SHP77 (cell line): ENCODE results near the gene PRRT1.
"Not testable (repeated sequence)": the region's sequence is repeated elsewhere in the genome, so short reads cannot be mapped to it uniquely, and the experiment has no call there.

Source experiments
- DNase-seq, 2 experiments: peaks; one replicate each; lab custom pipeline; 2025; lab: John Stamatoyannopoulos, UW

PRRT1 gene

DNA sequence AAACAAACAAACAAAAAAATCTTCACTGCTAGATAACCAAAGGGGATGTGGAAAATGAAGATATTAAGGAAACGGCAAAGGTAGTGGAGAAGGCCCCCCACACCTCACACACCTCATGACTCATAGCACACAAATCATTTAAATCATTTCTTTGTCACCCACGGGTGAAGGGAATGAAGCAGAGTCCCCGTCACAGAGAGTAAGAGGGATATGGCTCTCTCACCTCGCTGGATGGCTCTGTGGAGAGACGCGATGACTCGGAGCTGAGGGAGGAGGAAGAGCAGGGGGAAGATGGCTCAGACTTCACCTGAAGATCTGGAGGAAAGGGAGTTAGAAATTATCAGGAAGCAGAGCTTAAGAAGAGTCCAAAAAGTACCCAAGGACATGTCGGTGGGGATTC lies 24.9 kb downstream of the PRRT1 start:
- no peak for DNase-seq

DNA sequence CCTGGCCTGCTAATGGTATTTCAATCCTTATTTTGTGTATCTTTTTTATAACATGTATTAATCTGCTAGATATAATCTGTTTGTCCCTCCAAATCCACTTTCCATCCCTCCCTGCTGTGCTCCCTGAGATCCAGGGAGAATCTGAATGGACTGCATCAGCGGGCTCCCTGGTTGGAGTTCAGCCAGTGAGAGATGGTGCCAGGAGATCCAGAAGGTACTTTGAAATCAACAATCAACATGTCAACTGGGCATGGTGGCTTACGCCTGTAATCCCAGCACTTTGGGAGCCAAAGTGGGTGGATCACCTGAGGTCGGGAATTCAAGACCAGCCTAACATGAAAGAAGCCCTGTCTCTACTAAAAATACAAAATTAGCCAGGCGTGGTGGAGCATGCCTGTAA lies 28.1 kb downstream of the PRRT1 start:
- DNase-seq = no peak

DNA sequence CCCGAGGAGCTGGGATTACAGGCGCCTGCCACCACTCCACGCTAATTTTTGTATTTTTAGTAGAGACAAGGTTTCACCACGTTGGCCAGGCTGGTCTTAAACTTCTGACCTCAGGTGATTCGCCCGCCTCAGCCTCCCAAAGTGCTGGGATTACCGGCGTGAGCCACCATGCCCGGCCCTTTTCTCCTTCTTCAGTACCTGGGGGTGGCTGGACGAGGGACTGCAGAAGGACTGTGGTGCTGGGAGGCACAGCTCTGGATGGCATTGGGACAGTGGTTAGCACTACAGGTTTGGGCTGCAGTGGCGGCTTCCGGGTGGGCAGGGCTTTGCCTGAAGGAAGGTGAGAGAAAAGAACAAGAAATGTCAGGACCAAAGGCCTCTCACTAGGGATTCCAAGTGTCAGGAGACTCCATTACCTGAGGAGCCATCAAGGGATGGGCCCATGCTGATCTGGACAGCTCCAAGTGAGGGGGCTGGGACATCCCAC lies 31.1 kb downstream of the PRRT1 start:
- no peak for DNase-seq

DNA sequence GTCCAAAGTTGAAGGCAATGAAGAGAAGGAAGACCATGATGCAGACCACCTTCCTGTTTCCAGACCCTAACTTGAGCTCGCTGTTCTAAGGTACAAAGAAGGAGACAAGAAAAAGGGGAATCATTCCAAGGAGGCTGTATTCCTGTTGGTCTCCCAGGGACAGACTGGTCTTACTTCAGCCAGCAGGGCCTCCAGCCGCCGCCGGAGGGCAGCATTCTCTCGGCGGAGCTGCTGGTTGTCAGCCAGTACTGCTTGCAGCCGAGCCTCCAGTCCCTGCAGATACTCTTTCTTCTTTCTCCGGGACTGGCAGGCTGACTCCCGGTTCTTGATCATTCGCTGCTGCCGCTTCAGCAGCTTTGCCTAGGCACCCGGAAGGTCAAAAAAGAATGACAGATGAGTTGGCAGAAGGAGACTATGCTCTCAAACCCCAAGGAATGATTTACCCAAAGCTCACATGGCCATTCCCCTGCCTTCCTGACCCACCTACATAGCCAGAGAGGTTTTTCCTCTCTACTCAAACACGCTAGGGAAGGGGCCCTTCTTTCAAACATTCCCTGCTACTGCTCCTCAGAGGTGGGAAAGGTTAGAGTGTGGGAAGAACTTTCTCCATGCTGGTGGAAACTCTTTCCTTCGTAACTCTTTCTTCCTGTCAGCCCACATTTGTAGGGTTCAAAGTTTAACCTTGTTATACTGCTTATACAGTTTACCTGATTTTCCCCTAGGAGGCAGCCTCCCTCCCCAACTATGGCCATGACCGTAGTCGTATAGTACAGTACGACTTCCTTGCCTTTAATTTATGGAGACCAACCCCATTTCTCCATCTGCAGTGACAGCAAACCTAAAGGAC lies 32.7 kb downstream of the PRRT1 start:
- peak; percentile 59 to 65 for DNase-seq

DNA sequence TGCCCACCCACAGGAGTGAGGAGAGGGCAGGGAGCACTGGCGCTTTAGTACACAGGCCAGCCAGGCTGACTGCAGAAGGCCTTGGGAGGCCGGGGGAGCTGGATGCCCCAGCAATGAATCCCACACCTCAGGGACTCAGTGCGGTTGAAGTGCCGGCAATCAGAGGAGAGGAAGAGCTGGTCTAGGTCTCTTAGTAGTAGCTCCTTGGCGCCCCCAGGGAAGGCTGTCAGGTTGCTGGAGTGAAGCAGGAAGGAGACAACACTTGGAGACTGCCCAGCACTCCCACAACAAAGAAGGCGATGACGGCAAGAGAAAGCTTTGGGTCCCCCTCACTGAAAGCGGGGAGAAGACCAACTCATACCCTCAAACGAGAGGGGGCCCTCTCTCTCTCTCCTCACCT lies 34.3 kb downstream of the PRRT1 start:
- DNase-seq = no peak

DNA sequence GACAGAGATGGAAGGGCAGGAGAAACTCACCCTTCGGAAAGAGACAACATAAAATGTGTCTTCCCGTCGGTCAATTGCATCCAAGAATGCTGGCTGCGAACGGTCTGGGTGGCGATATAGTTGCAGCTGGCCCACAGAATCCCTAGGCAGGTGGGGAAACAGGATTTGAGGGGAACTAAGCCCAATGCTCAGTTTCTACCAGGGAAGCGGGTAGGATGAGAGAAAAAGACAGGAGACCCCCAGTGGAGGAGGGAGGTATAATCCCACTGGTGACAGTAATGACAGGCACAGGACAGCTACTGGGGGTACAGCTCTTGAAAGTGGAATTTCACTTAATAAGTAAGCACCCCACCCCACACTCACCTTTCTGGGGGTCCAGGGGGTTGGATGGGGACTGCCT lies 35.1 kb downstream of the PRRT1 start:
- no peak for DNase-seq

DNA sequence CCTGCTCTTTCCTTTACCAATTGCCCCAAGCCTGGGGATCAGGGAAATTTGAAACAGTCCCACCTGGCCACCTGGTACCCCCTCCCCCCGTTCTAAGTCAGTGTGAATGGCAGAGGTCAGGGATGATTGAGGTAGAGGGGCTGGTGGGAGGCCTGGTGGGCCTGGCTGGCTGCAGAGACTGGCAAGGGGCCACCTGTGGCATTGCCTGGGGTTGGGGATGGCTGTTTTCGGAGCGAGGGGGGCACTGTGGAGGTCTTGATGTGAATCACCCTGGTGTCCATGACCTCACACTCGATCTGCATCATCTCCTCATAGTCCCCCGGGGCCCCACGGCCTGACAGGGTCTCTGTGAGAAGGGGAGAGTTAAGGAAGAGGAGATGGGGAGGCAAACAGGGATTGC lies 36.1 kb downstream of the PRRT1 start:
- no peak for DNase-seq

DNA sequence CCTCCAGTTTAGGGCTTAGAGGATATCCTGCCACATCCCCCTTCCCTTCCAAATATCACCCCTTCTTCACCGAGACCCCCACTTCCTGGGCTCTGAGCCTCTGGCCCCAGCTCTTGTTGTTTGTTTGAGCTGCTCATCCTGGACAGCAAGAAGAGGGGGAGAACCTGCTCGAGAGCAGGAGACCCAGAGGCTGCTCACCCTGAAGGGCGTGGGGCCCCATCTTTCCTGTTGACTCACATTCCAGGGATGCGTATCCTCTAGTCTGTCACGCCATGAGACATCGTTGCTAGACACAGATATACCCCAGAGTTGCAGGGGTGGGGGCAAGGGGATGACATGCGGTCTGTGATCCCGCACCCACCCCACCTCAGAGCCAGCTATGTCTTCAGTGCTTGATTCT lies 36.9 kb downstream of the PRRT1 start:
- no peak for DNase-seq

DNA sequence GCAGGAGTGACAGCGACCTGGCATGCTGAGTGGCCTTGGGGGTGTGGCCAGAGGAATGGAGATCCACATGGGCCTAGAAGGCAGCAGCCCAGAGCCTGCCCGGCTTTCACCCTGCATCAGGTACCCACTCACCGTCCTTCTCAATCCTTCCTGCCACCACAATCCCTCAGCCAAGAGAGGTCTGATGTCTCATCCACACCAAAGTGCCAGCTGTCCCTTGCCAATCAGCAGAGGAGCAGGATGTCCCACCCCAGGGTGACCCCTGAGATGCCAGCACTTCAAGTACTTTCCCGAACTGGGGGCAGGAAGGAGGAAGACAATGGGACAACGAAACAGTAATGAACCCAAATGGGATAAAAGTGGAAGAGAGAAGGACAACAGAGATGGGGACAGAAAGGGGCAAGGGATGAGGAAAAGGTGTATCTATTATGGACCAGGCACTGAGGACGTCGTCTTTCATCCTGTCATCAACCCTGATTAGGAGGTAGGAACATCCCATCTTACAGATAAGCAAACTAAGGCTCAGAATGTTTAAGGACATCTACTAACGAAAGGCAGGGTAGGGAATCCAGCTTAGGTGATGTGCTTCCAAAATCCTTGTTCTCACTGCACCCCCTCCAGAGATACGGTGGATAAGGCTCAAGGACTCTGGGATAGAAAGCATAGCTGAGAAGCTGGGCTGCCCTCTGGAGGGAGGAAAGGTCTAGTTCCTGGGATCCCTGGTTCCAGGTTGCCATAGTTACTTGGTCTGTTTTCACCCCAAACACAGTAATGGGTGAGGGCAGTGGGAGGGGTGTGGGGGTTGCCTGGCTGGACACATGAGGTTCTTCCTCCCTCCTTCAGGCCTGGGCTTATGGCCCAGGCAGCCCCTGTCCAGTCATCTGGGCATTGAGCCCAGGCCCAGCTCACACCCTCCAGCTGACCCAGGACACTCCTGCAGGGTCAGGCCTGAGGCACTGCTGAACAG lies 38.1 kb downstream of the PRRT1 start:
- no peak for DNase-seq

DNA sequence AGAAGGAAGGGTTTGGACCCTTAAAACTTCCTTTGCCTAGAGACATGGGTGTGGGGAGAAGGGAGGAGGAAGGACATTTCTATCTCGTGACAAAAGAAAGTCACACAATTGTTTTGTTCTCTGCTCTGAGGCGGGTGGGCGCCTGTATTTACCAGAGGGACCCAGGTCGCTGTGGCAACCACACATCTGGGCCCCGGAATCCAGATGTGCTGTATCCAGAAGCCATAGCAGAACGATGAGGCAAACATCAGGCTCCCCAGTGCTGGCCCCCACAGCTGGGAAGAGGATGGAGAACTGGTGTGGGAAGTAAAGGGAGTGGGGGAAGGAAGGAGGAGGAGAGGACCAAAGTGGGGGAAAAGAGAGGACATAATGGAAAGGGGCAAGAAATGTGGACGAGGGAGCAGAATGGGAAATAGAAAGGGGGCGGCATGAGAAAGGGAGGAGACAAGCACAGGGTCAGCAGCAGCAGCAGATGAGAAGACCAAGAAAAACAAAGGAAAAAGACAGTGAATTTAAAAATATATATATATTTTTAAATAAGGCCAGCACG lies 39.2 kb downstream of the PRRT1 start:
- DNase-seq = no peak

DNA sequence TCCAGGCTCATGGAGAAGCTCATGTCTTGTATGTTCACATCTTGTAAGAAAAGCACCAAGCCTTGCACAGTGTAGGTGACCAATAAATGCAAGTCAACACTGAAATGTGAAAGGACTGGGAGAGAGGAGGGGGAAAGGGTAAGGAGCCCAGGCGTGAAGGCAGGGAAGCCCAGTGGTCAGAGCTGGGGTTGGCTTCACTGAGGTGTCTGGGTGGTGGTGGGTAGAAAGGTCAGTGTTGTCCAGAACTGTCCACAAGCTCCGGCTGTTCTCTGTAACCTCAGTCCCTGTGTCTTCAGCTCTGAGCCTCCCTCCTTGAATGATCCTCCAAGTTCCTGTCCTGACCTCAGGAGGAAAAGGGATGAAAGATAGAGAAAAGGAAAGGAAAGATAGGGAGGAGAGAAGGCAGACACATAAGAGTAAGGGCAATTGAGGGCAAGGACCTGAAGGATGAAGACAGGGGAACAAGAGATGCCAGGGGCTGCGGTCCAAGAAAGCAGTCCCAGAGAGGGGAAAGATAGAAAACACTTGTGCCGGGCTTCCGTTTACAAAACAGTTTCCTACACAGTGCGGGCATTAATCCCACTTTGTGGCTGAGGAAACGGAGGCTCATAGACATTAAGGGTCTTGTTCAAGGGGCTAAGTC lies 40.2 kb downstream of the PRRT1 start:
- no peak for DNase-seq

DNA sequence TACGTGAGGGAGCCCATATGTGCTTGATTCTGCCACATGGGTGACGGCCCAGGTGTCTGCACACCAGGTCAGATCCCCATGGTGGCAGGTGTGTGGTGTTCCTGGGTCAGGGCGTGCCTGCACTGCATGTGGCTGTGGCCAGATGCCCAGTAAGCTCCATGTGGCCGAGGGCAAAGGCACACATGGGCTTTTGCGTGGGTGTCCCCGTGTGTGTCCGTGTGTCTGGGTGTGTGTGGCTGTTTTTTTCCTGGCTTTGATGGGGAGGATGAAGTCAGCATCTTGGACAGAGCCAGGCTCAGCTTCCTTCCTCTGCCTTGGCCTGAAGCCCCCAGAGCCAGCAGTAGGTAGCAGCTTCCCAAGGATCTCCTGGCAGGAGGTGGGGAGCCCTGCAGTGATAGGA lies 41.1 kb downstream of the PRRT1 start:
- DNase-seq = no peak

DNA sequence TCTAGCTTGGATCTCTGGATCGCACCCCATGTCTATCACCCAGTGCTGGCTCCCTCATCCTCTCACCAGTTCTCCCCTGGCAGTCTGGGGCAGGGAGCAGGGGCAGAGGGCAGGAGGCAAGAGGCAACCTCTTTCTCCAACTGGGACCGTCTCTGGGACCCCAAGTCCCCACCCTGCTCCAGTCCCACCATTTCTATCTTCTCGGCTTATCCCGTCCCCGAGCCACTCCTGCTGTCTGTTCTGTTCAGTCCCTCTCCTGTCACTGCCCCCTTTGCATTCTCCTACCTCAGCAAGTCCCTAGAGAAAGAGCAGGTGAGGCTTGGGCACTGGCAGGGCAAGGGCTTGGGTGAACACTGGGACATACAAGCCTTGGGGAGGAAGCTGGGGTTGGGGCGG lies 42.0 kb downstream of the PRRT1 start:
- no peak for DNase-seq

DNA sequence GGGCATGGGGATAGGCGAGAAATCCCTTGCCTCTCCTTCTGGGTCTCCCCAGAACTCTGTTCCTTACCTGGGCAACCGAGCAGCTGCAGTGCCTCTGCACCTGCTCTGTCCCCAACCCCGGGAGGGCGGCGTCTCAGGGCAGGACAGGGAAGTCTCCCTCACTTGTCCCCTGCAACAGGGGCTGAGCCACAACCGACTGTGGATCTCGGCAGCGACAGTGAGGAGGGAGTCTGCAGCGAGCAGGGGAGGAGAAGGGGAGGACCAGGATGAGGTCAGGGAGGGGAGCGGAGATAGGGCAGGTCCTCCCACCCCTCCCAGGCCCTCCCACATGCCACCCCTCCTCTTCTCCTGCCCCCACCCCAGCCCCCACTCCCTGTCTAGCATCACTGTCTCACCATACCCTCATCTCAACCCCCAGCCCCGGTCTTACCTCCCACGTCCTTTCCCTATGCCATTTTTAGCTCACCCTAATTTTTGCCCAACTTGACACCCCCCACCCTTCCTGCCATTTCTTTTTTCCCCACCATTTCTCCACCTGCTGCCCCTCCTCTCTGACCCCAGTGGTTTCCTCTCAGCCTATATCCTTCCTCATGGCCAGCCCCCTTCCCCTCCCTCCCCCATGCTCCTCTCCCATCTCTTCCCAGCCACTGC lies 42.5 kb downstream of the PRRT1 start, which contains the start of gene TNXB:
Gene TNXB, minus strand, starts transcription at position 225 of the 651 bp plus-strand sequence. CDS start 11,140 bp downstream, outside the sequence.
- no peak for DNase-seq

DNA sequence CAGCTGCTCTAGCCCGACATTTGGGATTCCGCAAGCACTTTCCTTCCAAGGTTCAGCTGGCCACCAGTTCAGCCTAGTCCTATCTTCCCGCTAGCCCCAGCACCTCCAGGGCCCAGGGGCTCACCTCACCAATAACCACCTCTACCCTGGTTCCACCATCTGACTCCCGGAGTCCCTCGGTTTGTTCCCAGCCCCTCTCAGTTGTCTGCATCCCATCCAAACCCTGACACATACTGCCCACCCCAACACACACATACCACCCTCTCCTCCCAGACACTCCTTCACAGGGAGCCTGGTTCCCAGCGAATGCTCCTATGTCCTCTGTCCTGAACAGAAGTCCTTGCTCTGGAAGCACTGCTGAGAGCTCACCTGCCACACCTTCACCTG lies 43.0 kb downstream of the PRRT1 start:
- DNase-seq = no peak

DNA sequence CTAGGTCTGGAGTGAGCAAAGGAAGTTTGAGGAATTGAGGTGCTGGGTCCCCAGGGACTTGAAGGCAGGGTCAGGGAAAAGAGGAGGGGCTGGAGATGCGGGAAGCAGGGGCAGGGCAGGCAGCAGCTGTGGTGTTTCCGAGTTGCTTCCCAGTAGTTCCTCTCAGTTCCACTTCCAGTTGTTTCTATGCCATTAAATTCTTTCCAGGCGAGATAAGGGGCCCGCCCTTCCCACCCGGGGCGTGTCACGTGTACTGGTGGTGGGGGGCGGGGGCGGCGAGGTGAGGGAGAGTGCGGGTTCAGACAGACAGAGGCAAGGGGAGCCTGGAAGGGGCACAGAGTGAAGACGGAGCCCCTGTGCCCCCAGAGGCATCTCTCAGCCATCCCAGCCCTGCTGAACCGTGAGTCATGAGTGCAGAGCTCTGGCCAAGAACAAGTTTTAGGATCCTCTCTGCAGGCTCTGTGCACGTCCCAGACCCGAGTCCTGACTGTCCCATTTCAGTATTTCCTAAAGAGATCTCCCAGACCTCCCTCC lies 43.6 kb downstream of the PRRT1 start:
- DNase-seq = no peak

DNA sequence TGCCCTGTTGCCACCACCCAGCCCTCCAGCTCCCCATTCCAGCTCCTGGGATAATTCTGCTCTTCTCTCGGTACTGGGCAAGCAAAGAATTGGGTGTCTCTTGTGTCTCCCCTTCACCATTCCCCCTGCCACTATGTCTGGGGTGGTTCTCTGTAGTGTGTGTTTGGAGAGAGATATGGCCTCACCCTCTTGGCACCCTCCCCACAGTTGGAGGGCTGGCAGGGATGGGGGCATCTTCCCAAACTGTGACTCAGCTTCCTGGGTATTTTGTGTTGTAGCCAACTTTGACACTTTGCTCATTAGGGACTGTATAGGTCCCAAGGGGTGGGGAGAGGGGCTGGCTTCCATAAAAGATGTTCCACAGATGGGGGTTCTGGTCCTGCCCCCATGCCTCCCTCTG lies 44.3 kb downstream of the PRRT1 start:
- no peak for DNase-seq

DNA sequence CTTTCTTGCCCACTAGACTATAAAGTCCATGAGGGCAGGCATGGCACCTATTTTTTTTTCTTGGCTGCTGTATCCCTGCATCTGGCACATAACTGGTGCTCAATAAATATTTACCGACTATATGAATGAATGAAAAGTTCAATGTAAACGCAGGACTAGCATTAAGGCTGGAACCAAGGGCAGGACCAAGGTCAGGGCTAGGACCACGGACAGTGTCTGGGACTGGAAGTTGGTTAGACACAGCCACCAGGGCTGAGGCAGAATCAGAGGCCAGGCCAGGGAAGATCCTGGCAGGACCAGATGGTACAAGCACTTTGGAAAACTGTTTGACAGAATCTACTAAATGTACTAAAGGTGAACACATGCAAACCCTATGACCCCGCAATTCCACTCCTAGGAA lies 46.3 kb downstream of the PRRT1 start:
- DNase-seq = no peak

DNA sequence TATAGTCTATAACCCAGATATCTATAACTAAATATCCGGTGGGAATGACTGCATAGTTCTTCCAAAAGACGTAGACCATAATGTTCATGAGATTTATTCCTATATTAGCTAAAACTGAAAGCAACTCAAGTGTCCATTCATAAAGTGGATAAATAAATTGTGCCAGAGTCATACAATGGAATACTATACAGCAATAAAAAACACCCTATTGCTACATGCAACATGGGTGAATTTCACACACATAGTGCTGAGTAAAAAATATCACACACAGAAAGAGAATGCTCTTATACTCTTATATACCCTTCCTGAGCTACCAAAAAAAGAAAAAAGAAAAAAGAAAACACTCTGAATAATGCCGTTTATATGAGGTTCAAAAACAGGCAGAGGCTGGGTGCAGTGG lies 49.5 kb downstream of the PRRT1 start:
- DNase-seq = no peak

DNA sequence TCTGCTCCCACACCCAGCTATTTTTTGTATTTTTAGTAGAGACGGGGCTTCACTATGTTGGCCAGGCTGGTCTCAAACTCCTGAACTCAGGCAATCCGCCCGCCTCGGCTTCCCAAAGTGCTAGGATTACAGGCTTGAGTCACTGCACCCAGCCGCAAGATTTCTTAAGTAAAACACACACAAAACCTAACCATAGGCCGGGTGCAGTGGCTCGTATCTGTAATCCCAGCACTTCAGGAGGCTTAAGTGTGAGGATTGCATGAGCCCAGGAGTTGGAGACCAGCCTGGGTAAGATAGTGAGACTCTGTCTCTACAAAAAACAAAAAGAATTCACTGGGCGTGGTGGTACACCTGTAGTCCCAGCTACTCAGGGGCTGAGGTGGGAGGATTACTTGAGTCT lies 51.5 kb downstream of the PRRT1 start:
- DNase-seq = not testable (repeated sequence)
